Stimulated activated CD8-positive, alpha-beta memory T cell treated with anti-CD3 and anti-CD28 coated beads, Interleukin-15, amount 100 ng/mL, for 1 hour (primary cell): Measurements from ENCODE around the gene NECTIN2.

Source experiments
- DNase-seq: peaks from one replicate; pipeline ENCODE4 v3.0.0-alpha.2; 2020; ENCODE audit warnings: low read depth

Gene NECTIN2

GRCh38 chr19:44845612-44846454 is at the start of gene NECTIN2:
NECTIN2 (plus strand) TSS chr19:44846297; CDS start chr19:44846526, 229 bp downstream.
- peak; percentile 43 for DNase-seq

DNA sequence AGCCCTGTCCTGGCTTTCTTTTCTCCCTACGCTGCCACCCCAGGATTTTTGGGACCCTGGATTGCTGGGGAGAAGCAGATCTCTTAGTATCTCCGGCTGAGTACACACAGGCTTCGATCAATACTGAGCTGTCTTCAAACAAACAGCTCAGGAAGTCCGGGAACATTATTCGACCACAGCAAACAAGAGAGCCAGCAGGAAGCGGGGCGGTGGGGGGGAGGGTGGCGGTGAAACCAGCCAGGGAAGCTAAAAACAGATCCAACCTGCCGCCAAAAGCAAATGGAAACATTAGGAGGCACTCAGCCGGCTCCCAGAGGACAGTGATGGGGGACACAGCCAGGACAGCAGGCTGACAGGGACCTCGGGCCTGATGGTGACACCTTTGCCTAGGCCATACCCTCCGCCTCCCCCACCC is 49.4 kb upstream of the NECTIN2 start:
- no peak for DNase-seq

DNA sequence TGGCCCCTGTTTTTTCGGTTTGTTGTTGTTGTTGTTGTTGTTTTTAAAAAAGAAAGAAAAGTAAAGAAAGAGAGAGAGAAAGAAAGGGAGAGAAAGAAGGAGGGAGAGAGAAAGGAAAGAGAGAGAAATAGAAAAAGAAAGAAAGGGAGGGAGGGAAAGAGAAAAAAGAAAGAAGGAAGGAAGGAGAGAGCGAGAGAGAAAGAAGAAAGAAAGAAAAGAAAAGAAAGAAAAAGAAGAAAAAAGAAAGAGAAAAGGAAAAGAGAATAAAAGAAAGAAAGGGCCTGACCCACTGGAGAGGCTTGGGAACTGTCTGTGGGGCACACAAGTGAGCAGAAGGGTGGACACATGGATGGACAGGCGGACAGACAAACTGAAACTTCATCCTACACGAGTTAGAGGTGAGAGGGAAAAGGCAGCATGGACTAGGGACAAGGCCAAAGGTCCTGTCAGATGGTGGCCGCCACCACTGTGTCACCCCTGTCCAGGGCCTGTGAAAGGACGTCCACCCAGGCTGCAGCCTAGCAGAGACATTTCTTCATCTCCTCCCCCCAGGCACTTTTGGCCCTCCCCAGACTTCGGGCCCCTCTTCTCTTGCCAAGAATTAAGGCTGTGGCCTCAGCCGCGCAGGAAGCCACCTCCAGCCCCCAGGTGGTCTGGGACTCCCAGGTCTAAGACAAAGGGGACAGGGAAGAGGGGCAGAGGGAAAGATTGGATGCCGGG is 46.3 kb upstream of the NECTIN2 start:
- DNase-seq, result no peak

- peak; percentile 71 for DNase-seq
Measured at GRCh38 chr19:44800461-44800860, 45.6 kb upstream of the NECTIN2 start.

DNA sequence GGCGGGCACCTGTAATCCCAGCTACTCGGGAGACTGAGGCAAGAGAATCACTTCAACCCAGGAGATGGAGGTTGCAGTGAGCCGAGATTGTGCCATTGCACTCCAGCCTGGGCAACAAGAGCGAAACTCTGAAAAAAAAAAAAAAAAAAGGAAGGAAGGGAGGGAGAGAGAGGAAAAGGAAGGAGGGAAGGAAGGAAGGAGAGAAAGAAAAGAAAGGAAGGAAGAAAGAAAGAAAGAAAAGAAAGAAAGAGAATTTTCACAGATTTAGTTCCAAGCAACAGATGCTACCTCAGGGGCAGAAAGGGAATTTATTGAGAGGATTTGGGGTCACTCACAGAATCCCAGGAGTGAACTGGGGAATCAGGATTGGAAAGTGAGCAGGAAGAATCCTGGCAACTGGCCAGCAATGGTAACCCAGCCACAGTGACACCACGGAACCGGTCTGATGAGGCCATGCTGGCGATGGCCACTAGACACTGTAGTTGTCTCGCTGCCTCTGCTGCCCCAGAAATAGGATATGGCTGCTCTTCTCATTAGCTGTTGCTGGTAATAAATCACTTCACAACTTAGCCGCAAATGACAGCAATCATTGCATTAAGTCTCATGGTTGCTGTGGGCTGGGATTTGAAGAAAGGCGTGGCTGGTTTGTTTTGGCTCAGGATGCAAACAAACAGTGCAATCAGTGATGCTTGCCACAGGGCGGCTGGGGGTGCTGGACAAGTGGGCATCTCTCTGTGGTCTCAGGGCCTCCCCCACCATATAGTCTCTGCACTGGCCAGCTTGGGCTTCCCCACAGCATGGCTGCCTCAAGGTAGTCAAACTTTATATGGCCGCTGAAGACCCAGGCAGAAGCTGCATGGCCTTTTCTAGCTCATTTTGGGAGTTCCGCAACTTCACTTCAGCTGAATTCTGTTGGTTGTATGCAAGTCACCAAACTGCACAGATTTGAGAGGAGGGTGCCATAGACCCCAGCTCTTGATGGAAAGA is 42.4 kb upstream of the NECTIN2 start:
- DNase-seq, result no peak

DNA sequence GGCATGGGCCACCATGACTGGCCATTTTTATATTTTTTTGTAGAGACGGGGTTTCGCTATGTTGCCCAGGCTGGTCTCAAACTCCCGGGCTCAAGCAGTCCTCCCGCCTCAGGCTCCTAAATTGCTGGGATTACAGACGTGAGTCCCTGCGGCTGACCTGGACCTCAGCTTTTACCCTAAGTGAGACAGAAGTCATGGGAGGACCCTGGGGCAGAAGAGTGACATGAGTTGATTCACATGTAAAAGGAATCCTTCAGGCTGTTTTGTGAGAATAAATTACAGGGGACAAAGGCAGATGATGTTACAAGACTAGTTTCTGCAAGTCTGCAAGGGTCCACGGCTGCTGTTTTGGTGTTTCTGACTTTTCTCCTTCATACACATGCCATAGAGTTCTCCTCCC is 39.8 kb upstream of the NECTIN2 start:
- no peak for DNase-seq

- DNase-seq, result no peak
Measured at GRCh38 chr19:44807162-44807561, 38.9 kb upstream of the NECTIN2 start.

DNA sequence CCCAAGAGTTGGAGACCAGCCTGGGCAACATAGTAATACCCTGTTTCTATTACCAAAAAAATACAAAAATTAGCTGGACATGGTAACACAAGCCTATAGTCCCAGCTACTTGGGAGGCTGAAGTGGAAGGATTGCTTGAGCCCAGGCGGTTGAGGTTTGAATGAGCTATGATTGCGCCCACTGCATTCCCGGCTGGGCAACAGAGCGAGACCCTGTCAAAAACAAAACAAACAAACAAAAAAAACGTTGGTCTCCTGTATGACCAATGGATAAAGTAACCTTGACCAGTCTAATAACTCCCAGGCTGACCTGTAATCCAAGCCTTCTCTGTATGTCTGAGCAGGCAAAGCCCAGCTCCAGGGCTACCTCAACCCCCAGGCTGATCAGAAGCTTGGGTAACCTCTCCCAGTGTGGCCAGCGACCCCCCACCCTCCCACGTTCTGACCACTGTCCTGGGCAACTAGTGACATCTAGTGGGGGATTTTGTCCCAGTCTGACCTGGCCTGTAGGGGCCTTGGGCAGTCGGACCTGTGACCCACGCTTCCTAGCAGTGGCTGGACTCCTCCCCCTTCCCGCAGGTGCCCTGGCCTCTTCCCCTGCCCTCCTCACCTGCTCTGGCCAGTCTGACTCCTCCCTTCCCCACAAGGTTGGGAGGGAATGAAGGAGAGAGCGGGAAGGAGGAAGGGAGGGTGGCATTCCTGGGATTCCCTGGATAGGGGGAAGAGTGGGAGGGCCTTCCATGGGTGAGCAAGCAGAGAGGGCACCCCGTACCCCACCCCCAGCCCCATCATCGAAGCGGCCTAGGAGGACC is 38.2 kb upstream of the NECTIN2 start:
- DNase-seq, result no peak

DNA sequence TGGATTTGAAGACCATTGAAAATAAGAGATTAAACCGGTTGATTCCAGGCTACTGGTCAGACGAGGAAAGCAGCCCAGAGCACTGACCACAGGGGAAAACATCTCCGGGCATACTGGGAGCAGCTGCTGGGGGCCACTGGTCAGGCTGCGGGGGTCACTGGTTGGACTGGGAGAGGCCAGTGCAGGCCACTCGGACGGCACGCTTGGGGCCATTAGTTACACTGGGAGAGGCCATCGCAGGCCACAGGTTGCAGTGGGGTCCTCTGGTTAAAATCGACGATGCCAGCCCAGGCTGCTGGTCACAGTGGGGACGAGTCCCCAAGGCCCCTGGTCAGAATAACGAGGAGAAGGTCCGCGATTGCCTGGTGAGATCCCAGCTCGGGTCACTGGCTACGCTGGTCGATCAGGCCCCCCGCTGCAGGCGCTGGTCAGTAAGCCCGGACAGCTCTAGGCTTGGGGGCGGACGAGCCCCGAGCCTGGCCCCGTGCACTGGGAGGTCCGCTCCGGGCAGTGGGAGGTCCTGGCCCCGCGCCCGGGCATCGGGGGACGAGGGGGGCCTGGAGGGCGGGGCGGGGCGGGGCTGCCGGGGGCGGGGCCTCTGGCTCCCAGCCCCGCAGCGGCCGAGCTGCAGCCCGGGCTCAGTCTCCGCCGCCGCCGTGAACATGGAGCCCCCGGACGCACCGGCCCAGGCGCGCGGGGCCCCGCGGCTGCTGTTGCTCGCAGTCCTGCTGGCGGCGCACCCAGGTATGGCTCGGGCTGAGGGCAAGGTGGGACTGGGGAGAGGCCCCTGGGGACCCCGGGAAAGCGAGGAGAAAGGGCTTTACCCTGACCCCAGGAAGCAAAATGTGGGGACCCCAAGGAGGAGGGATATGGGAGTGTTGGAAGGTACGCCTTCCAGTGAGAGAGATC is 37.4 kb upstream of the NECTIN2 start, which contains the start of gene BCAM:
TSS of gene BCAM (plus strand) at position 641 of the 909 bp plus-strand sequence. CDS start at position 663, 22 bp downstream.
- no peak for DNase-seq

DNA sequence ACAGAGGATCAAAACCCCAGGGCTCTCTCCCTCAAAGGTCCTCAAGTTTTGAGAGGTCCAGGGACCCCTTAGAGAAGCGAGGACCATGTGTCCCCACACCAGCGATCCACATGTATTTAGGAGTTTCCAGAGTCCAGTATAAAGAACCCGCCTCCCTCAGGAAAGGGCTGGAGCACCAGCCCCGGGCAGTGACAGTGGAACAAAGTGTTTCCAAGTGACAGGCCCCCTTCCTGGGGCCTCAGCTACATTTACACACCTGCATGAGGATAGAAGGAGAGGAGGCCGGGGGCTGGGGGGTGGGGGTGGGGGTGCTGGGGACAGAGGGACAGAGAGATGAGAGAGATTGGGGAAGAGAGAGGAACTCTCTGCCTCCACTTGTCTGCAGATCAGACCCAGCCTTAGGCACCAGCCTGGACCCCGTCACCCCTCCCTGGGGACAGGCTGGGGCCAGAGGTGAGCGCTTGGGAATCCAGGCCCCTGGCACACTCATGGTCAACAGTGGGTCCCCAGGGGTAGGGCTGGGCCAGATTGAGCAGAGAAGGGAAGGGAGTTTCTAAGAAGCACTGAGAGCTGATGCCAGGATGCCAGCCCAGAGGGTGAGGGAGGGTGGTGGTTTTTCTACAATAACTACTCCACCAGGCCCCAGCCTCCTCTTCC is 36.4 kb upstream of the NECTIN2 start:
- no peak for DNase-seq

- no peak for DNase-seq
Measured at GRCh38 chr19:44810234-44811121, 35.6 kb upstream of the NECTIN2 start.

- DNase-seq, result no peak
Measured at GRCh38 chr19:44811122-44811419, 35.0 kb upstream of the NECTIN2 start.

DNA sequence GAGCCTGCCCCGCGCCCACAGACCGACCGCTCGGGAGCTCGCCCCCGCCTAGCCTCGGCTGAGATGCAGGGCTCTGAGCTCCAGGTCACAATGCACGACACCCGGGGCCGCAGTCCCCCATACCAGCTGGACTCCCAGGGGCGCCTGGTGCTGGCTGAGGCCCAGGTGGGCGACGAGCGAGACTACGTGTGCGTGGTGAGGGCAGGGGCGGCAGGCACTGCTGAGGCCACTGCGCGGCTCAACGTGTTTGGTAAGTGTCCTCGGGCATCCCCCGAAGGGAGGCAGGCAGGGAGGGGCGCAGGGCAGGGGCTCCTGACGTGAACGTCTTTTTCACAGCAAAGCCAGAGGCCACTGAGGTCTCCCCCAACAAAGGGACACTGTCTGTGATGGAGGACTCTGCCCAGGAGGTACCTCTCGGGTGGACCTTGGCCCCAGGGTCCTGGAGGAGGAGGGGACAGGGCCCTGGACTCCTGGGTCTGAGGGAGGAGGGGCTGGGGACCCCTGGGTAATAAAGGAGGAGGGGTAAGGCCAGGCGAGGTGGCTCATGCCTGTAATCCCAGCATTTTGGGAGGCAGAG is 33.9 kb upstream of the NECTIN2 start:
- no peak for DNase-seq

- no peak for DNase-seq
Measured at GRCh38 chr19:44813070-44813840, 32.8 kb upstream of the NECTIN2 start.

DNA sequence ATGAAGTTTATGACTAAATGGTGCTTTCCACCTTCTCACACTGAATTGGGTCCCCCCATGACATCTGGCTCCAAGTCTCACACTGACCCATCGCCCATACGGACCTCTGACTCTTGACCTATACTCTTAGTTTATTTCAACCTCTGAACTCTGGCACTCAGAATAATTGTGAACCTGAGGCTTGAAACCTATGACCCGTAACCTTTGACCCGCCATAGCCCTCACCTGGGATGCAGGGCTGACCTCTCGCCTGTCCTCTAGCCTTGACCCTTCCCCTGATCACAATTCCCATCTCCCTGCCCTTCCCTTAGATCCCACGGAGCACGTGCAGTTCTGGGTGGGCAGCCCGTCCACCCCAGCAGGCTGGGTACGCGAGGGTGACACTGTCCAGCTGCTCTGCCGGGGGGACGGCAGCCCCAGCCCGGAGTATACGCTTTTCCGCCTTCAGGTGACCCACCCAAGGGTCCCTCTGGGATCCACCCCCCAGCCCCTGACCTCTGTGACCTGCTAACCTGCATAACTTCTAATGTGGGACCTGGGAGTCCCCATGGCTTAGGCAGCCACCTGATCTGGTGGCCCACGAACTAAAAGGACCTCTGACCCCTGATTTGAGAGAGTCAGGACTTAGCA is 32.1 kb upstream of the NECTIN2 start:
- no peak for DNase-seq

DNA sequence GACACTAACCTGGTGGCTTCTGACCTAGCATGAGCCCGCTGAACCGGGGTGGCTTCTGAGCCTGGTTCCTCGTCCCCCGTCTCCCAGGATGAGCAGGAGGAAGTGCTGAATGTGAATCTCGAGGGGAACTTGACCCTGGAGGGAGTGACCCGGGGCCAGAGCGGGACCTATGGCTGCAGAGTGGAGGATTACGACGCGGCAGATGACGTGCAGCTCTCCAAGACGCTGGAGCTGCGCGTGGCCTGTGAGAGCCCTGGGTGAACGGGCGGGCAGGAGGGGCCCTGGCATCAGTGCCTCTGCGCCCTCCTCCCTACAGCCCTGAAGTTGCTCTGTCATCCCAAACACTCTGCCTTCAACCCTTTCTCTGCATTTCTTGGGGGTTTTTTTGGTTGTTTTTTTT is 31.6 kb upstream of the NECTIN2 start:
- no peak for DNase-seq

DNA sequence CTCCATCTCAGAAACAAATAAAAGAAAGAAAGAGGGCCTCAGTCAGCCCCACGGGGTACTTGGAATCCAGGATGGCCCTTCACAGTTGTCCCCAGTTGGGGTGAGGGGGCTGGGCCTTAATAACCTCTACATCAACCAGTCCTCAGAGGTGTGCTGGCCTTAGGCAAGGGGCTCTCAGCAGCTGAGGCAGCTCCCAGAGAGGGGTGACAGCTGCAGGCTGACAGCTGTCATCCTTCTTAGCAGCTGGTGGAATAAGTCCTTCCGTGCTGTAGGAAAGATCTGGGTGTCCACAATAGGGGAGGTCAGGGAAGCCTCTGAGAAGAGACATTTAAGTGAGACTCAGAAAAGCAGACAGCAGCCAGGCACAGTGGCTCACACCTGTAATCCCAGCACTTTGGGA is 29.8 kb upstream of the NECTIN2 start:
- DNase-seq, result no peak
